ENCODE measurements around the gene PLPPR3. TPM values are rescaled to one million over a fixed set of nuclear protein-coding genes. Genes with fewer than 3 reads are reported as not detected.

The PLPPR3 gene
- total RNA-seq, 4 donors from 2014 or later, result not detected

GRCh38 chr19:801030-801860 is 20.5 kb downstream of the PLPPR3 start:
- intact Hi-C loops (cut with DNase I), result no loop called here
- no peak for TF ChIP-seq POLR2A (IDR thresholded peaks at IDR 0.05)
- no peak for TF ChIP-seq CTCF (IDR thresholded peaks at IDR 0.05)
- H3K27ac ChIP-seq, result peak overlapping the region; percentile 95 to 100 (median 100)
- H3K9me3 ChIP-seq, result no peaks in the 10 kb centered on the region
- peak overlapping the region; percentile 13 to 99 (median 70) for H3K4me3 ChIP-seq
- no peak for DNase-seq
- H3K36me3 ChIP-seq, result peaks cover 27 to 70% (median 30%) of the 10 kb centered on the region in 3 donors
- 10 to 25% methylated on average over 4 to 8 of the region's 29 CpGs for WGBS, 2 donors
- peaks cover 53 to 86% (median 55%) of the 10 kb centered on the region in 3 donors for H3K4me1 ChIP-seq
- no peaks in the 10 kb centered on the region for H3K27me3 ChIP-seq

GRCh38 chr19:800360-801029 is 21.3 kb downstream of the PLPPR3 start:
- Histone ChIP-seq H3K4me1 (peaks cover 60 to 86% (median 62%) of the 10 kb centered on the region in 3 donors), H3K36me3 (peaks cover 20 to 62% (median 22%) of the 10 kb centered on the region in 3 donors), H3K4me3 (peak overlapping the region; percentile 13 to 99 (median 70)), H3K27ac (peak overlapping the region; percentile 95 to 100 (median 100)), H3K9me3 (no peaks in the 10 kb centered on the region), H3K27me3 (no peaks in the 10 kb centered on the region)
- intact Hi-C loops (cut with DNase I), result no loop called here
- TF ChIP-seq POLR2A (IDR thresholded peaks at IDR 0.05), result no peak
- no peak for TF ChIP-seq CTCF (IDR thresholded peaks at IDR 0.05)
- WGBS, 2 donors, result 0 to 19% methylated on average over 4 to 9 of the region's 17 CpGs
- no peak for DNase-seq

- DNase-seq, result no peak
- no peaks in the 10 kb centered on the region for H3K27me3 ChIP-seq
- H3K36me3 ChIP-seq, result peaks cover 8 to 50% (median 10%) of the 10 kb centered on the region in 3 donors
- WGBS, 2 donors, result 7% methylated on average over 20 of the region's 28 CpGs; no CpG with 5 or more reads in 1 of the 2 donors
- H3K27ac ChIP-seq, result peak overlapping the region; percentile 95 to 100 (median 100)
- H3K9me3 ChIP-seq, result no peaks in the 10 kb centered on the region
- TF ChIP-seq CTCF (IDR thresholded peaks at IDR 0.05), result no peak
- peaks cover 61 to 80% (median 64%) of the 10 kb centered on the region in 3 donors for H3K4me1 ChIP-seq
- H3K4me3 ChIP-seq, result peak overlapping the region; percentile 84 to 99 (median 96)
- intact Hi-C loops (cut with DNase I), result no loop called here
Observed at GRCh38 chr19:799076-799881, 22.5 kb downstream of the PLPPR3 start.

- peak overlapping the region; percentile 84 to 99 (median 96) for H3K4me3 ChIP-seq
- peak overlapping the region; percentile 95 to 100 (median 100) for H3K27ac ChIP-seq
- H3K27me3 ChIP-seq, result no peaks in the 10 kb centered on the region
- WGBS, 2 donors, result 0% methylated on average over 1 to 20 of the region's 44 CpGs
- no peak for TF ChIP-seq POLR2A (IDR thresholded peaks at IDR 0.05)
- TF ChIP-seq CTCF (IDR thresholded peaks at IDR 0.05), result no peak
- no peak for DNase-seq
- H3K9me3 ChIP-seq, result no peaks in the 10 kb centered on the region
- H3K4me1 ChIP-seq, result peaks cover 61 to 73% (median 64%) of the 10 kb centered on the region in 3 donors
- intact Hi-C loops (cut with DNase I), result no loop called here
- H3K36me3 ChIP-seq, result peaks cover under 1 to 43% (median 5%) of the 10 kb centered on the region in 3 donors
Observed at GRCh38 chr19:798415-799075, 23.2 kb downstream of the PLPPR3 start.

Measured in esophagus squamous epithelium (tissue), 5 donors.